OCI-LY7 (cell line): Measurements from ENCODE around the gene EML6.

Experiments used
- CTCF ChIP-seq: fragments of 200-600 bp; sonication (generic); conservative IDR thresholded peaks from 2 replicates; pipeline ENCODE4 v1.5.1; 2014; ENCODE audit warnings: mild to moderate bottlenecking, antibody characterized with exemption, low read length, moderate library complexity, mixed read lengths
- EZH2phosphoT487 ChIP-seq: fragments of 200-600 bp; sonication (generic); IDR thresholded peaks from 2 replicates; pipeline ENCODE4 v1.6.1; 2018; ENCODE audit warnings: low read depth, borderline replicate concordance, mild to moderate bottlenecking, mixed run types, antibody characterized with exemption, low read length, moderate library complexity, mixed read lengths

- TF ChIP-seq CTCF (no peak), EZH2phosphoT487 (no peak)
Measured at GRCh38 chr2:54962935-54963440, 239.5 kb downstream of the EML6 start.
